ENCODE data around the gene DTNBP1.
A peak's percentile ranks its signal among the peaks of the same experiment; 100 is the strongest.
"Not testable (repeated sequence)": the region's sequence is repeated elsewhere in the genome, so short reads cannot be mapped to it uniquely, and the experiment has no call there.

The DTNBP1 gene

GRCh38 chr6:15656145-15656544 lies 6.7 kb downstream of the DTNBP1 start:
- Mint-ChIP-seq H3K4me1 (peaks cover 30% of the 10 kb centered on the region), H3K27ac (peak overlapping the region; percentile 89), H3K27me3 (no peaks in the 10 kb centered on the region), H3K4me3 (no peak overlapping the region), H3K36me3 (peaks cover 7% of the 10 kb centered on the region), H3K9me3 (no peaks in the 10 kb centered on the region)
- ATAC-seq (ENCODE audit: low read depth): no peak
- DNase-seq (ENCODE audit: low spot score in 2 of 2): no peak

GRCh38 chr6:15654250-15654649 lies 8.6 kb downstream of the DTNBP1 start:
- Mint-ChIP-seq H3K36me3 (peaks cover 9% of the 10 kb centered on the region), H3K4me1 (peaks cover 32% of the 10 kb centered on the region), H3K27me3 (no peaks in the 10 kb centered on the region), H3K4me3 (no peak overlapping the region), H3K9me3 (no peaks in the 10 kb centered on the region), H3K27ac (no peak overlapping the region)
- ATAC-seq (ENCODE audit: low read depth) (no peak), DNase-seq (ENCODE audit: low spot score in 2 of 2) (no peak)

GRCh38 chr6:15653581-15653980 lies 9.2 kb downstream of the DTNBP1 start:
- H3K27ac Mint-ChIP-seq: no peak overlapping the region
- DNase-seq (ENCODE audit: low spot score in 2 of 2): no peak

GRCh38 chr6:15650004-15650559 lies 12.7 kb downstream of the DTNBP1 start:
- not testable (repeated sequence) for DNase-seq (ENCODE audit: low spot score in 2 of 2); H3K4me3 Mint-ChIP-seq; ATAC-seq (ENCODE audit: low read depth); H3K27ac Mint-ChIP-seq; H3K27me3 Mint-ChIP-seq; H3K9me3 Mint-ChIP-seq
- Mint-ChIP-seq H3K4me1 (peaks cover 23% of the 10 kb centered on the region), H3K36me3 (peaks cover 45% of the 10 kb centered on the region)

More at GRCh38 chr6:15653581-15653980, 9.2 kb downstream of the DTNBP1 start:
- Mint-ChIP-seq H3K36me3 (peaks cover 15% of the 10 kb centered on the region), H3K27me3 (no peaks in the 10 kb centered on the region), H3K9me3 (no peaks in the 10 kb centered on the region), H3K4me1 (peaks cover 29% of the 10 kb centered on the region), H3K4me3 (no peak overlapping the region)
- no peak for ATAC-seq (ENCODE audit: low read depth)

- Mint-ChIP-seq H3K27me3 (no peaks in the 10 kb centered on the region), H3K27ac (no peak overlapping the region), H3K4me1 (peaks cover 31% of the 10 kb centered on the region), H3K9me3 (peaks cover 21% of the 10 kb centered on the region), H3K36me3 (peaks cover 83% of the 10 kb centered on the region), H3K4me3 (no peak overlapping the region)
- ATAC-seq (ENCODE audit: low read depth) (no peak), DNase-seq (ENCODE audit: low spot score in 2 of 2) (no peak)
Measured at GRCh38 chr6:15644904-15645303, 17.9 kb downstream of the DTNBP1 start.

- Mint-ChIP-seq H3K27me3 (no peaks in the 10 kb centered on the region), H3K9me3 (peaks cover 22% of the 10 kb centered on the region), H3K4me3 (no peak overlapping the region), H3K36me3 (peaks cover 82% of the 10 kb centered on the region), H3K27ac (no peak overlapping the region), H3K4me1 (peaks cover 27% of the 10 kb centered on the region)
- DNase-seq (ENCODE audit: low spot score in 2 of 2): no peak
- ATAC-seq (ENCODE audit: low read depth): no peak
Measured at GRCh38 chr6:15643542-15643941, 19.3 kb downstream of the DTNBP1 start.

- peaks cover 25% of the 10 kb centered on the region for H3K4me1 Mint-ChIP-seq
- no peak overlapping the region for H3K4me3 Mint-ChIP-seq
- no peak for DNase-seq (ENCODE audit: low spot score in 2 of 2)
- H3K9me3 Mint-ChIP-seq: peaks cover 22% of the 10 kb centered on the region
- no peaks in the 10 kb centered on the region for H3K27me3 Mint-ChIP-seq
- peaks cover 72% of the 10 kb centered on the region for H3K36me3 Mint-ChIP-seq
- ATAC-seq (ENCODE audit: low read depth): peak; percentile 29
- no peak overlapping the region for H3K27ac Mint-ChIP-seq
Measured at GRCh38 chr6:15642276-15642675, 20.6 kb downstream of the DTNBP1 start.

GRCh38 chr6:15638373-15638772 lies 24.5 kb downstream of the DTNBP1 start:
- ATAC-seq (ENCODE audit: low read depth) (no peak), DNase-seq (ENCODE audit: low spot score in 2 of 2) (no peak)
- Mint-ChIP-seq H3K4me1 (peaks cover 10% of the 10 kb centered on the region), H3K9me3 (peaks cover 5% of the 10 kb centered on the region), H3K27ac (no peak overlapping the region), H3K27me3 (no peaks in the 10 kb centered on the region), H3K4me3 (no peak overlapping the region), H3K36me3 (peaks cover 50% of the 10 kb centered on the region)

GRCh38 chr6:15631432-15631831 lies 31.4 kb downstream of the DTNBP1 start:
- Mint-ChIP-seq H3K4me1 (peaks cover 8% of the 10 kb centered on the region), H3K36me3 (peaks cover 16% of the 10 kb centered on the region), H3K9me3 (no peaks in the 10 kb centered on the region), H3K27me3 (no peaks in the 10 kb centered on the region), H3K27ac (no peak overlapping the region), H3K4me3 (no peak overlapping the region)
- no peak for ATAC-seq (ENCODE audit: low read depth)
- DNase-seq (ENCODE audit: low spot score in 2 of 2): no peak

GRCh38 chr6:15630202-15630601 lies 32.6 kb downstream of the DTNBP1 start:
- ATAC-seq (ENCODE audit: low read depth): no peak
- H3K36me3 Mint-ChIP-seq: peaks cover 14% of the 10 kb centered on the region
- peak overlapping the region; percentile 65 for H3K27ac Mint-ChIP-seq
- H3K4me1 Mint-ChIP-seq: peaks cover 8% of the 10 kb centered on the region
- H3K27me3 Mint-ChIP-seq: no peaks in the 10 kb centered on the region
- no peak overlapping the region for H3K4me3 Mint-ChIP-seq
- DNase-seq (ENCODE audit: low spot score in 2 of 2): no peak
- no peaks in the 10 kb centered on the region for H3K9me3 Mint-ChIP-seq

GRCh38 chr6:15629487-15629886 lies 33.3 kb downstream of the DTNBP1 start:
- H3K27me3 Mint-ChIP-seq: no peaks in the 10 kb centered on the region
- ATAC-seq (ENCODE audit: low read depth): no peak
- H3K9me3 Mint-ChIP-seq: no peaks in the 10 kb centered on the region
- H3K4me3 Mint-ChIP-seq: no peak overlapping the region
- H3K36me3 Mint-ChIP-seq: peaks cover 9% of the 10 kb centered on the region
- peak overlapping the region; percentile 85 for H3K27ac Mint-ChIP-seq
- peaks cover 8% of the 10 kb centered on the region for H3K4me1 Mint-ChIP-seq
- no peak for DNase-seq (ENCODE audit: low spot score in 2 of 2)

GRCh38 chr6:15628499-15629131 lies 34.2 kb downstream of the DTNBP1 start:
- Mint-ChIP-seq H3K9me3 (no peaks in the 10 kb centered on the region), H3K4me3 (no peak overlapping the region), H3K27ac (peak overlapping the region; percentile 85), H3K4me1 (peaks cover 8% of the 10 kb centered on the region), H3K27me3 (no peaks in the 10 kb centered on the region), H3K36me3 (peaks cover 9% of the 10 kb centered on the region)
- DNase-seq (ENCODE audit: low spot score in 2 of 2) (no peak), ATAC-seq (ENCODE audit: low read depth) (no peak)

- Mint-ChIP-seq H3K4me1 (peaks cover 5% of the 10 kb centered on the region), H3K27ac (peak overlapping the region; percentile 85), H3K4me3 (no peak overlapping the region), H3K9me3 (no peaks in the 10 kb centered on the region), H3K27me3 (no peaks in the 10 kb centered on the region), H3K36me3 (peaks cover 4% of the 10 kb centered on the region)
- DNase-seq (ENCODE audit: low spot score in 2 of 2) (no peak), ATAC-seq (ENCODE audit: low read depth) (no peak)
Measured at GRCh38 chr6:15627821-15628220, 35.0 kb downstream of the DTNBP1 start.

- no peaks in the 10 kb centered on the region for H3K9me3 Mint-ChIP-seq
- no peak for DNase-seq (ENCODE audit: low spot score in 2 of 2)
- H3K27me3 Mint-ChIP-seq: no peaks in the 10 kb centered on the region
- ATAC-seq (ENCODE audit: low read depth): no peak
- H3K4me3 Mint-ChIP-seq: no peak overlapping the region
- peaks cover 5% of the 10 kb centered on the region for H3K4me1 Mint-ChIP-seq
- H3K36me3 Mint-ChIP-seq: peaks cover 4% of the 10 kb centered on the region
- peak overlapping the region; percentile 85 for H3K27ac Mint-ChIP-seq
Measured at GRCh38 chr6:15626878-15627674, 35.8 kb downstream of the DTNBP1 start.

Data from memory B cell (primary cell).